NOMO-1 treated with dmso at 0.1 percent for 144 hours (cell line): ENCODE results near the gene CD69.
"Not testable (repeated sequence)": the region's sequence is repeated elsewhere in the genome, so short reads cannot be mapped to it uniquely, and the experiment has no call there.

Experiments used
- DNase-seq: peaks from one replicate; lab custom pipeline; 2025; ENCODE audit not compliant: unreplicated experiment; lab: John Stamatoyannopoulos, UW

Gene CD69

DNA sequence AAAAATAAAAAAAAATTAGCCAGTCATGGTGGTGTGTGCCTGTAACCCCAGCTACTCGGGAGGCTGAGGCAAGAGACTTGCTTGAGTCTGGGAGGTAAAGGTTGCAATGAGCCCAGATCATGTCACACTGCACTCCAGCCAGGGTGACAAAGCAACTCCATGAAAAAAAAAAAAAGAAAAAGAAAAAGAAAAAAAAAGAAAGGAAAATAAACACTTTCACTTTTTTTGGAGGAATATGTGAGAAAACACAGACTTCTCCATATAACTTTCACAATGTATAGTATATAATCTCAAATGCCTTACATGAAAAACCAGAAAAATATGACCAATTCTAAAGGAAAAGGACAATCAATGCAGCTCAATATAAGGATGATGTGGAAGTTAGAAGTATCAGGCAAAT lies 36.7 kb downstream of the CD69 start:
- no peak for DNase-seq

DNA sequence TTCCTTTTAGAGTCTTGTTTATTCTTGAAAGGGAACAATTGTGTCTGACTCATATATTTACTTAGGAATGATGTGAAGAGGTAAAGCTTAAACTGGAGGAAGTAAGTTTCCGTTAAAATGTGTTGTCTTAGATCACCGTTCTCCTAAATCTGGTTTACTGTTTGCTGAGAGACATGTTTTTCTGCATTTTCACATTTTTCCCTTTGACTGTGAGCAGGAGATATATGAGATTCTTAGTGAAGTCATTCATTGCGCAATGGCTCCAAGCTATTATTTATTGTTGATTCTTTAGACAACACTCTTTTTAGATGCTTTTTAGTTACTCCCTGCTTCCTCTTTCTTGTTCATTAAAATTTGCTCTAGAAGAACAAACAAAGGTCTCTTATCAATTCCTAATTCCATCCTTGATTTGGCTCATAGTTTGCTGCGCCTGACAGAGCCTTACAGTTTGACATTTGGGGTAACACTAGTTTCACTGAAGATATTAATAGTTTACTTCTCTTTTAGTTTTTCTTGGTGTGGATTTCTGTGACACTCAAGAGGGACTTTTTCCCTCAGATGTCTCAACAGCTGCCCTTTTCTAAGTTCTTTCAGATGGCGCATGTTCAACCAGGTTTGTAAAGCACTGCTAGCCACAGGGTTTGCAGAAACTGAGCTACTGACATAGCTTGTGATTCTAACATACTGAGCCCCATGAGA lies 39.2 kb downstream of the CD69 start:
- no peak for DNase-seq

DNA sequence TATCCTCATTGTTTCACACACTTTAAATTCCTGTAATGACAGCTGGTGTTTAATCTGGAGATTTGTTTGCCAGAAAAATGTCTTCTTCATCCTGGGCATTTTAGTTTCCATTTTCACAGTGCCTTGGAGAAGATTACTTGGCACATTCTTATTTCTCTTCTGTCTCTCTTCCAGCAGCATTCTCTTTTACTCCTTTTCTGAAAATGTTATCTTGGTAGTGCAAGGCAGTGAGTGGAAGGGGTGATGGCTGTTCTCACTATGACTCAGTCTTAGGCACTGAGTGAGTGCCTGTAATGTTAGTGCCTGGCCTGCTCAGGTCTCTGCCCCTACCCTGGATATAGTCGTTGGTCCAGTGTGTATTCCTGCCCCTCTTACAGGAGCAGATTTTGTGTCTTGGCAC lies 40.9 kb downstream of the CD69 start:
- DNase-seq = no peak

DNA sequence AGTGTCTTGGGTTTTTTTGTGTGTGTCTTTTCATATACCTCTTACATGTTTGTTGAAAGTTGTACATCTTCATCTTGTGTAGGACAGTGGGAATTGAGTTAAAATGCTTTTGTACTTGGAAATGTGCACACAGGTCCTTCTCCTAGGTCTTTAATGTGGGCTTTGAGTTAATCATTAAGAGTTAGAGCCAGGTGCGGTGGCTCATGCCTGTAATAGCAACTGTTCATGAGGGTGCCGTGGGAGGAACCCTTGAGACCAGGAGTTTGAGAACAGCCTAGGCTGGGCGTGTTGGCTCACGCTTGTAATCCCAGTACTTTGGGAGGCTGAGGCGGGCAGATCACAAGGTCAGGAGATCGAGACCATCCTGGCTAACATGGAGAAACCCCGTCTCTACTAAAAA lies 41.7 kb downstream of the CD69 start:
- DNase-seq = no peak

GRCh38 chr12:9717070-9717925 lies 43.4 kb downstream of the CD69 start:
- DNase-seq = no peak

GRCh38 chr12:9713032-9713558 lies 47.6 kb downstream of the CD69 start:
- not testable (repeated sequence) for DNase-seq

DNA sequence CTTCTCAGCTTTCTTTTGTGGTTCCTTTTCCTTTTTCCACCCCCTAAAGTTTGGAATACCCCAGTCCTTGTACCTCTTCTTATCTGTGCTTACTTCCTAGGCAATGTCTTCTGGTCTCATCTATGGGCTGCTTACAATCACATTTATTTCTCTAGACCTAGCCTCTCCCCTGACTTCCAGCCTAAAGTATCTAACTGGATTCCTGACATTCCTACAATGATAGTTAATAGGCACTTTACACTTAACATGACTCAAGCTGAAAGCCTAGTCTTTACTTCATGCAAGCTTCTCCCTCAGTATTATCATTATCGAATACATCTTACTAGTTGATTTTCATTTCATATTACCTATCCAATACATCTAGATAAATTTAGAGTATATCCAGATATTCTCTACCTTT lies 49.0 kb downstream of the CD69 start:
- no peak for DNase-seq

GRCh38 chr12:9710584-9711375 lies 49.9 kb downstream of the CD69 start:
- no peak for DNase-seq

DNA sequence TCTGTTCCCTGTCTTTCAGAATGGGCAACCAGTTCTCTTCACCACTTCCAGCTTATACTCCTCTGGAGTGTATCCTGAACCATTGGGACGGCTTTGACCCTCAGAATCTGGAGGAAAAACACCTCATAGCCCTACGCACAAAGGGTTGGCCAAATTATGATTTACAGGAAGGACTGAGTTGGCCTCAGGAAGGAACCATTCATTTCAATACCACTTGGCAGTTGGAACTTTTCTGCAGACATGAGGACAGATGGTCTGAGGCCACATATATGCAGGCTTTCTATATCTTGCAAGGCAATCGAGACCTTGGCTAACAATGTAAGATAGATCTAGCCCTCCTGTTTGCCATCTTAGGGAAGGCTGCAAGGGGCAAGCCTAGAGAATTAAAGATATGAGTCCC lies 51.8 kb downstream of the CD69 start:
- DNase-seq = no peak

DNA sequence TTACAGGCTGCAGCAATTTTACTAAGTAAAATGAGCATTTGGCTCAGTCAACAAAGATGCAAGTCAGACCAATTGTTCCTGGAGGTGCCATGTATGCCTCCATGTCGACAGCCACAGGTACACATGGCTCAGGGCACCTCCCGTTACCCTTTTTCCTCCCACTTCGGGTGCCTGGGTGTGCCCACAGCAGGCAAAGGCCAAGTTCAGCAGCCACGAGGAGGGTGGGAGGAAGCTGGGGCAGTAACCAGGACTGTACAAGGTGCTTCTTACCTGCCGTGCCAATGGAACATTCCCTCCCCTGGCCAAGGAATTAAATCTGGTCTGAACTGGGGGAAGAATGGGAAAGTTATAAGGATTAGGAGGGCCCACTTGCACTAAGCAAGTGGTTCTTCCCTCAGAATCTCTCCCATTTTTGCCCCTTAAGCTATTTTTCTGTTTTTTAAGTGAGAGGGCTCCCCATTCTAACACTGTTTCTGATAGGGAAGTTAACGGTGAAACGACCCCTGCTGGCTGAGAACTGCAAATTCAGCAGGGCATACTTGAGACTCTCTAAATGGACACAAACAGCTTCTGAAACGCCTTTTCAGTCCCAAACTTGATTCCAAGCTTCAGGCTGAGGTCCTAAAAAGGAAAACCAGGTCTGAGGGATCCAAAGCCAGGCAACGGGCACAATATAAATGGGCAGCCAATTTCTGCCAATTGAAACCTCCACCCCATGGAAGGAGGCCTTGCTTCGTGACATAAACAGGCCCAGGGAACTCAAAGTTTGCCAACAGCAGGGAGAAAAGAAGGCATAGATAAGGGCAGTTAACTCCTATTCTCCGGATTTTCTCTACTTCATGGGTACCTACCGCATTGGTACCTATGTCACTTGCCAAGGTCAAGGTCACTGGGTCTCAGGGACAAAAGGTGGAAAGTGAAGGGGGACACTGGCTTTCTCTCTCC lies 52.6 kb downstream of the CD69 start:
- no peak for DNase-seq

DNA sequence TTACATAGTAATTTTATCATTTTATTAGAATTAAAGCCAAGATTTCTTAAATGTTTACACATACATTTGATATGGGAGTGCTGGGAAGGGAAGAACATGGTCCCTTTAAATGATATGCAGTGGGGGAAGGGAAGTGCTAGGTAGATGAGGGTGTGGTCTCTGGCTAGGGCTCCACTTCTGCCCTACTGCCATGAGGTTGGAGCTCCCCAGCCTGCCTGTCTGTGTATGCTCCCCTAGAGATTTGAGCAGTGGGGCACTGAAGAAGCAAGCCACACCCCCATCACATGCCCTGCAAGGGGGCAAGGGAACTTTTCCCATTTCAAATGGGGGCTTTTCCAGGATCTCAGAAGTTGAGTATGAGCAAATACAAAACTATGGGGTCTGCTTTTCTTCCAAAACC lies 53.3 kb downstream of the CD69 start:
- DNase-seq = no peak

DNA sequence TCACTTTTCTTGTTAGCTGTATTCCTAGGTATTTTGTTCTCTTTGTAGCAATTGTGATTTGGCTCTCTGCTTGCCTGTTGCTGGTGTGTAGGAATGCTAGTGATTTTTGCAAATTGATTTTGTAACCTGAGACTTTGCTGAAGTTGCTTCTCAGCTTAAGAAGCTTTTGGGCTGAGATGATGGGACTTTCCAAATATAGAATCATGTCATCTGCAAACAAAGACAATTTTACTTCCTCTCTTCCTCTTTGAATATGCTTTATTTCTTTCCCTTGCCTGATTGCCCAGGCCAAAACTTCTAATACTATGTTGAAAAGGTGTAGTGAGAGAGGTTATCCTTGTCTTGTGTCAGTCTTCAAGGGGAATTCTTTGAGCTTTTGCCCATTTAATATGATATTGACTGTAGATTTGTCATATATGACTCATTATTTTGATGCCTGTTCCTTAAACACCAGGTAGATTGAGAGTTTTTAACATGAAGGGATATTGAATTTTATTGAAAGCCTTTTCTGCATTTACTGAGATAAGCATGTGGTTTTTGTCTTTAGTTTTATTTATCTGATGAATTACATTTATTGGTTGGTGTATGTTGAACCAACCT lies 54.5 kb downstream of the CD69 start:
- DNase-seq = no peak

GRCh38 chr12:9704561-9704960 lies 56.1 kb downstream of the CD69 start:
- DNase-seq = not testable (repeated sequence)
